ENCODE results near the gene FYB2. TPM values are rescaled to one million over a fixed set of nuclear protein-coding genes. Genes with fewer than 3 reads are reported as not detected.

FYB2 gene
- total and polyA plus RNA-seq, 2 donors, result 4.7 to 34.4 TPM

- no peaks in the 10 kb centered on the region for H3K9me3 ChIP-seq (ENCODE audit: control insufficient read depth in 2 of 2, insufficient read depth in 1 of 2, low read length in 1 of 2)
- H3K36me3 ChIP-seq (ENCODE audit: control insufficient read depth in 2 of 2, insufficient read depth in 2 of 2, low read length in 1 of 2), result no peaks in the 10 kb centered on the region
- H3K27ac ChIP-seq (ENCODE audit: low read depth in 1 of 2, low read length in 1 of 2), result no peak overlapping the region
- 73% methylated on average over 1 of the region's 1 CpG for WGBS
- H3K27me3 ChIP-seq (ENCODE audit: control insufficient read depth in 2 of 2, insufficient read depth in 1 of 2, low read length in 1 of 2), result no peaks in the 10 kb centered on the region
- DNase-seq (ENCODE audit: low read depth in 6 of 9, low spot score in 9 of 9), result no peak
- H3K4me1 ChIP-seq (ENCODE audit: control insufficient read depth in 2 of 2, insufficient read depth in 2 of 2, low read length in 2 of 2), result no peaks in the 10 kb centered on the region
- H3K4me3 ChIP-seq (ENCODE audit: low read length in 2 of 2), result no peak overlapping the region
Observed at GRCh38 chr1:56719171-56719570, 100.0 kb downstream of the FYB2 start.

GRCh38 chr1:56715156-56715555 lies 104.0 kb downstream of the FYB2 start:
- H3K27ac ChIP-seq (ENCODE audit: low read depth in 1 of 2, low read length in 1 of 2), result no peak overlapping the region
- DNase-seq (ENCODE audit: low read depth in 6 of 9, low spot score in 9 of 9), result no peak
- no peak overlapping the region for H3K4me3 ChIP-seq (ENCODE audit: low read length in 2 of 2)
- no peaks in the 10 kb centered on the region for H3K9me3 ChIP-seq (ENCODE audit: control insufficient read depth in 2 of 2, insufficient read depth in 1 of 2, low read length in 1 of 2)
- 73% methylated on average over 1 of the region's 1 CpG for WGBS
- H3K27me3 ChIP-seq (ENCODE audit: control insufficient read depth in 2 of 2, insufficient read depth in 1 of 2, low read length in 1 of 2), result no peaks in the 10 kb centered on the region
- no peaks in the 10 kb centered on the region for H3K4me1 ChIP-seq (ENCODE audit: control insufficient read depth in 2 of 2, insufficient read depth in 2 of 2, low read length in 2 of 2)
- H3K36me3 ChIP-seq (ENCODE audit: control insufficient read depth in 2 of 2, insufficient read depth in 2 of 2, low read length in 1 of 2), result no peaks in the 10 kb centered on the region

GRCh38 chr1:56713112-56713511 lies 106.1 kb downstream of the FYB2 start:
- Histone ChIP-seq H3K4me3 (ENCODE audit: low read length in 2 of 2) (no peak overlapping the region), H3K4me1 (ENCODE audit: control insufficient read depth in 2 of 2, insufficient read depth in 2 of 2, low read length in 2 of 2) (no peaks in the 10 kb centered on the region), H3K27ac (ENCODE audit: low read depth in 1 of 2, low read length in 1 of 2) (no peak overlapping the region), H3K27me3 (ENCODE audit: control insufficient read depth in 2 of 2, insufficient read depth in 1 of 2, low read length in 1 of 2) (no peaks in the 10 kb centered on the region), H3K9me3 (ENCODE audit: control insufficient read depth in 2 of 2, insufficient read depth in 1 of 2, low read length in 1 of 2) (no peaks in the 10 kb centered on the region), H3K36me3 (ENCODE audit: control insufficient read depth in 2 of 2, insufficient read depth in 2 of 2, low read length in 1 of 2) (no peaks in the 10 kb centered on the region)
- DNase-seq (ENCODE audit: low read depth in 6 of 9, low spot score in 9 of 9), result no peak
- 95% methylated on average over 1 of the region's 1 CpG for WGBS

GRCh38 chr1:56712150-56712549 lies 107.1 kb downstream of the FYB2 start:
- no peaks in the 10 kb centered on the region for H3K4me1 ChIP-seq (ENCODE audit: control insufficient read depth in 2 of 2, insufficient read depth in 2 of 2, low read length in 2 of 2)
- H3K4me3 ChIP-seq (ENCODE audit: low read length in 2 of 2), result no peak overlapping the region
- WGBS, result 94% methylated on average over 1 of the region's 1 CpG
- no peaks in the 10 kb centered on the region for H3K36me3 ChIP-seq (ENCODE audit: control insufficient read depth in 2 of 2, insufficient read depth in 2 of 2, low read length in 1 of 2)
- H3K27me3 ChIP-seq (ENCODE audit: control insufficient read depth in 2 of 2, insufficient read depth in 1 of 2, low read length in 1 of 2), result no peaks in the 10 kb centered on the region
- no peaks in the 10 kb centered on the region for H3K9me3 ChIP-seq (ENCODE audit: control insufficient read depth in 2 of 2, insufficient read depth in 1 of 2, low read length in 1 of 2)
- no peak for DNase-seq (ENCODE audit: low read depth in 6 of 9, low spot score in 9 of 9)
- no peak overlapping the region for H3K27ac ChIP-seq (ENCODE audit: low read depth in 1 of 2, low read length in 1 of 2)

GRCh38 chr1:56710646-56711045 lies 108.6 kb downstream of the FYB2 start:
- Histone ChIP-seq H3K4me3 (ENCODE audit: low read length in 2 of 2) (no peak overlapping the region), H3K4me1 (ENCODE audit: control insufficient read depth in 2 of 2, insufficient read depth in 2 of 2, low read length in 2 of 2) (no peaks in the 10 kb centered on the region), H3K27ac (ENCODE audit: low read depth in 1 of 2, low read length in 1 of 2) (no peak overlapping the region), H3K9me3 (ENCODE audit: control insufficient read depth in 2 of 2, insufficient read depth in 1 of 2, low read length in 1 of 2) (no peaks in the 10 kb centered on the region), H3K36me3 (ENCODE audit: control insufficient read depth in 2 of 2, insufficient read depth in 2 of 2, low read length in 1 of 2) (no peaks in the 10 kb centered on the region), H3K27me3 (ENCODE audit: control insufficient read depth in 2 of 2, insufficient read depth in 1 of 2, low read length in 1 of 2) (no peaks in the 10 kb centered on the region)
- DNase-seq (ENCODE audit: low read depth in 6 of 9, low spot score in 9 of 9), result no peak

GRCh38 chr1:56709995-56710394 lies 109.2 kb downstream of the FYB2 start:
- DNase-seq (ENCODE audit: low read depth in 6 of 9, low spot score in 9 of 9), result no peak
- no peaks in the 10 kb centered on the region for H3K4me1 ChIP-seq (ENCODE audit: control insufficient read depth in 2 of 2, insufficient read depth in 2 of 2, low read length in 2 of 2)
- H3K36me3 ChIP-seq (ENCODE audit: control insufficient read depth in 2 of 2, insufficient read depth in 2 of 2, low read length in 1 of 2), result no peaks in the 10 kb centered on the region
- no peak overlapping the region for H3K4me3 ChIP-seq (ENCODE audit: low read length in 2 of 2)
- H3K9me3 ChIP-seq (ENCODE audit: control insufficient read depth in 2 of 2, insufficient read depth in 1 of 2, low read length in 1 of 2), result no peaks in the 10 kb centered on the region
- no peak overlapping the region for H3K27ac ChIP-seq (ENCODE audit: low read depth in 1 of 2, low read length in 1 of 2)
- no peaks in the 10 kb centered on the region for H3K27me3 ChIP-seq (ENCODE audit: control insufficient read depth in 2 of 2, insufficient read depth in 1 of 2, low read length in 1 of 2)
- 78% methylated on average over 2 of the region's 2 CpGs for WGBS

GRCh38 chr1:56709269-56709880 lies 109.8 kb downstream of the FYB2 start:
- Histone ChIP-seq H3K27me3 (ENCODE audit: control insufficient read depth in 2 of 2, insufficient read depth in 1 of 2, low read length in 1 of 2) (no peaks in the 10 kb centered on the region), H3K4me1 (ENCODE audit: control insufficient read depth in 2 of 2, insufficient read depth in 2 of 2, low read length in 2 of 2) (no peaks in the 10 kb centered on the region), H3K27ac (ENCODE audit: low read depth in 1 of 2, low read length in 1 of 2) (no peak overlapping the region), H3K9me3 (ENCODE audit: control insufficient read depth in 2 of 2, insufficient read depth in 1 of 2, low read length in 1 of 2) (no peaks in the 10 kb centered on the region), H3K36me3 (ENCODE audit: control insufficient read depth in 2 of 2, insufficient read depth in 2 of 2, low read length in 1 of 2) (no peaks in the 10 kb centered on the region), H3K4me3 (ENCODE audit: low read length in 2 of 2) (no peak overlapping the region)
- WGBS, result 30% methylated on average over 2 of the region's 2 CpGs
- DNase-seq (ENCODE audit: low read depth in 6 of 9, low spot score in 9 of 9), result peak in 8 of 9 donors; percentile 4 to 52 (median 23)

GRCh38 chr1:56707379-56707778 lies 111.8 kb downstream of the FYB2 start:
- no peaks in the 10 kb centered on the region for H3K27me3 ChIP-seq (ENCODE audit: control insufficient read depth in 2 of 2, insufficient read depth in 1 of 2, low read length in 1 of 2)
- H3K27ac ChIP-seq (ENCODE audit: low read depth in 1 of 2, low read length in 1 of 2), result no peak overlapping the region
- H3K4me1 ChIP-seq (ENCODE audit: control insufficient read depth in 2 of 2, insufficient read depth in 2 of 2, low read length in 2 of 2), result no peaks in the 10 kb centered on the region
- DNase-seq (ENCODE audit: low read depth in 6 of 9, low spot score in 9 of 9), result no peak
- no peaks in the 10 kb centered on the region for H3K36me3 ChIP-seq (ENCODE audit: control insufficient read depth in 2 of 2, insufficient read depth in 2 of 2, low read length in 1 of 2)
- H3K4me3 ChIP-seq (ENCODE audit: low read length in 2 of 2), result no peak overlapping the region
- no peaks in the 10 kb centered on the region for H3K9me3 ChIP-seq (ENCODE audit: control insufficient read depth in 2 of 2, insufficient read depth in 1 of 2, low read length in 1 of 2)
- WGBS, result 91% methylated on average over 4 of the region's 4 CpGs

- WGBS, result 87% methylated on average over 1 of the region's 1 CpG
- Histone ChIP-seq H3K9me3 (ENCODE audit: control insufficient read depth in 2 of 2, insufficient read depth in 1 of 2, low read length in 1 of 2) (no peaks in the 10 kb centered on the region), H3K4me3 (ENCODE audit: low read length in 2 of 2) (no peak overlapping the region), H3K27ac (ENCODE audit: low read depth in 1 of 2, low read length in 1 of 2) (no peak overlapping the region), H3K27me3 (ENCODE audit: control insufficient read depth in 2 of 2, insufficient read depth in 1 of 2, low read length in 1 of 2) (no peaks in the 10 kb centered on the region), H3K36me3 (ENCODE audit: control insufficient read depth in 2 of 2, insufficient read depth in 2 of 2, low read length in 1 of 2) (no peaks in the 10 kb centered on the region), H3K4me1 (ENCODE audit: control insufficient read depth in 2 of 2, insufficient read depth in 2 of 2, low read length in 2 of 2) (no peaks in the 10 kb centered on the region)
- DNase-seq (ENCODE audit: low read depth in 6 of 9, low spot score in 9 of 9), result no peak
Observed at GRCh38 chr1:56703747-56704146, 115.5 kb downstream of the FYB2 start.

- Histone ChIP-seq H3K9me3 (ENCODE audit: control insufficient read depth in 2 of 2, insufficient read depth in 1 of 2, low read length in 1 of 2) (no peaks in the 10 kb centered on the region), H3K36me3 (ENCODE audit: control insufficient read depth in 2 of 2, insufficient read depth in 2 of 2, low read length in 1 of 2) (no peaks in the 10 kb centered on the region), H3K27ac (ENCODE audit: low read depth in 1 of 2, low read length in 1 of 2) (no peak overlapping the region), H3K27me3 (ENCODE audit: control insufficient read depth in 2 of 2, insufficient read depth in 1 of 2, low read length in 1 of 2) (no peaks in the 10 kb centered on the region), H3K4me1 (ENCODE audit: control insufficient read depth in 2 of 2, insufficient read depth in 2 of 2, low read length in 2 of 2) (no peaks in the 10 kb centered on the region), H3K4me3 (ENCODE audit: low read length in 2 of 2) (no peak overlapping the region)
- DNase-seq (ENCODE audit: low read depth in 6 of 9, low spot score in 9 of 9), result no peak
- 92% methylated on average over 3 of the region's 3 CpGs for WGBS
Observed at GRCh38 chr1:56696663-56697062, 122.5 kb downstream of the FYB2 start.
